Effector memory CD8-positive, alpha-beta T cell (primary cell): ENCODE results near the gene LGALS3.

Source experiments
- ATAC-seq: fragments of 150-1000 bp; cut with Tn5 transposase; replicated peaks from 2 replicates; pipeline ENCODE4 v1.10.0; 2021; ENCODE audit warnings: mild to moderate bottlenecking, moderate library complexity
- DNase-seq, 3 experiments: peaks; one replicate each; pipeline ENCODE4 v3.0.0; 2021
- H3K27ac Mint-ChIP-seq, 2 donors: one replicate each; pipeline ENCODE4 v1.8.0; 2022; ENCODE audit warnings: mild to moderate bottlenecking in 2 of 2, mixed read lengths in 2 of 2, moderate library complexity in 2 of 2
- H3K27me3 Mint-ChIP-seq, 2 donors: one replicate each; pipeline ENCODE4 v1.8.0; 2022; ENCODE audit warnings: mixed read lengths in 2 of 2
- H3K36me3 Mint-ChIP-seq: one replicate; pipeline ENCODE4 v1.8.0; 2022; ENCODE audit warnings: mild to moderate bottlenecking, moderate library complexity, mixed read lengths; ENCODE audit not compliant: insufficient read depth
- H3K4me1 Mint-ChIP-seq, 2 donors: one replicate each; pipeline ENCODE4 v1.8.0; 2022; ENCODE audit warnings: low read depth in 2 of 2, mixed read lengths in 2 of 2
- H3K4me3 Mint-ChIP-seq, 2 donors: one replicate each; pipeline ENCODE4 v1.8.0; 2022; ENCODE audit warnings: mild to moderate bottlenecking in 2 of 2, mixed read lengths in 2 of 2, moderate library complexity in 2 of 2
- H3K9me3 Mint-ChIP-seq, 2 donors: one replicate each; pipeline ENCODE4 v1.8.0; 2022; ENCODE audit warnings: mixed read lengths in 2 of 2

LGALS3 gene

DNA sequence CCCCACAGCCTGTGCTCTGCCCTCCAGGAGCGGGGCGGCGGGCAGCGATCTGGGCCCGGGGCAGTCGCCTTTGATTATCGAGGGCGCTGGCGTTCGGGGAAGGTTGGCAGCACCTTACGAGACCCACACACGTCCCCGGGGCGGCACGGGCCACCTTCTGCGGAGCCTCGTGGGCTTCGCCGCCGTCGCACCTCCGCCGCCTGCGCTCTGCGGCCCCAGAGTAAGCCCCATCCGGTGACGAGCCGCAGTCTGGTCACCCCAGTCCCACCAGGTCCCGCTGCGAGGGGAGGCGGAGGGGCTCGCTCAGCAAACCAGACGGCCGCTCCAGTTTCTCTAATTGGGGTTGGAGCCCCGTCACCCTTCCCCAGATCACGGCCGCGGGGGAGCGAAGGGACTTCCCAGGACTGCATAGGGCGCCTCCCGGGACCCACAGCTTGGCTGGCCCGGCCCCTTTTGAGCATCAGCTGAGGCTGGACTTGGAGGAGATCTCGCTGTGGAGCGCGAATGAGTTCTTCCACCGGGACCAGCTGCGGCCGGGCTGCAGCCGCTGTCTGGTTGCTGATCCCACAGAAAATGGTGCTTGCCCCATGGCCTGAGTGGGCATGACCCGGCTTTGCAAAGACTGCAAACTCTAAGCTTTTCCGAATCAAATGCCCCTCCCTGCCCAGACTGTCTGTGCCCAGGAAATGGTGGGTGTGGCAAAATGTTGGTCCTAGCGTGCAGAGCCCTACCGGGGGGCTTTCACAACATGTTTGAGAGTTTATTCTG, 560 bp downstream of the LGALS3 start:
- H3K27me3 Mint-ChIP-seq, result no peaks in the 10 kb centered on the region
- peak overlapping the region; percentile 87 for H3K4me3 Mint-ChIP-seq
- ATAC-seq (peak; percentile 73), DNase-seq (peak; percentile 43 to 66 (median 61))
- H3K27ac Mint-ChIP-seq, result peak overlapping the region in 1 of 2 donors; percentile 93
- no peaks in the 10 kb centered on the region for H3K36me3 Mint-ChIP-seq
- peaks cover 28 to 30% of the 10 kb centered on the region in 2 donors for H3K4me1 Mint-ChIP-seq
- H3K9me3 Mint-ChIP-seq, result no peaks in the 10 kb centered on the region

DNA sequence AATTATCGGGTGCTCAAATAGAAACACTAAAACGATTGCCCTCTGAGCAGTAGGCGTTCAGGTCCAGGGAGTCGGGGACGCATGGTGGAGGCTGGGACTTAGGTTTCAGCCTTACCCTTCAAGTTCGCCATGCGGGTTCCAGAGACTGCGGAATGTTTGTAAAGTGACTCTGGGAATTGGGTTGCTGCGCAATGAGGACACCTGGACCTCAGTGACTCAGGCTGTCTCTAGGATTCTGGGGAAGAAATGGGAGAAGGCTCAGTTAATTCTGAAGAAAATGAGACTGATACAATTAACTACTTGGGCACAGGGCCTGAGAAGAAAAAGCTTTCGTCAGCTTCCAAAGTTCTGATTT, 1.1 kb downstream of the LGALS3 start:
- no peaks in the 10 kb centered on the region for H3K36me3 Mint-ChIP-seq
- peak overlapping the region; percentile 87 for H3K4me3 Mint-ChIP-seq
- ATAC-seq (no peak), DNase-seq (no peak)
- no peaks in the 10 kb centered on the region for H3K27me3 Mint-ChIP-seq
- H3K4me1 Mint-ChIP-seq, result peaks cover 24% of the 10 kb centered on the region in 2 donors
- no peaks in the 10 kb centered on the region for H3K9me3 Mint-ChIP-seq
- H3K27ac Mint-ChIP-seq, result peak overlapping the region in 1 of 2 donors; percentile 93

DNA sequence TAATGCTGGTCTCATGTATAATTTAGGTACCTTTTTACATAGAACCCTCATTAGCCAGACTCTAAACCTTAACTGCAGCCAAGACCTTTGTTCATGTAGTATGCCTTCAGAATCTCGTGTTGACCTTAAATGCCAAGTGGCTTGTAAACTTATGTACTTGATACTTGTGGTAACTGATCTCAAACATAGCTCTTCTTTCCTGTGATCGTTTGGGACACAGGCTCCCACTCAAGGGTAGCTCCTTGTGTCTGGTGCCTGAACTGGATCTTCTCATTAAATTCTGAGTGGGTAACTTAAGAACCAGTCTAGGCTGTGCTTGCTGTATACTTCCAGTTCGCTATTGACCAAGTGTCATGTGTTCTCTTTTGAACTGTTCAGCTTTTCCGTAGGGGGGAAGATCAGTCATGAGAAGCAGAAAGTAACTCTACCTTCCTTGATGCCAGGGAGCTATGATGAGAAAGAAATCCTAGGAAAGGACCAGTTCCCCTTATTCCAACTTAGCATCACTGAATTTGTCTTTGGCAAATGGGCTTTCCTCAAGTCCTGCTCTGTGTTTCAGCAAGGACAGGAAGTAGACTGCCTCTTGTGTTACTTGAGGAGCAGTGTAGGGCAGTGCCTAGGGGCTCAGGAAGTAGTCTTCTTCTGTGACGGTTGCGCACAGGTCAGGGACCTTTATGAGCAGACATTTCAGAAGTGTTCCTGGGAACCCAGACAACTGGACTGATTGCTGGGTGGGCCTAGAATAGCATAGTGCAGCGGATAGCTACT, 2.5 kb downstream of the LGALS3 start:
- Mint-ChIP-seq H3K9me3 (no peaks in the 10 kb centered on the region), H3K36me3 (no peaks in the 10 kb centered on the region), H3K4me3 (peak overlapping the region in 1 of 2 donors; percentile 87), H3K27ac (peak overlapping the region; percentile 68 to 78), H3K27me3 (no peaks in the 10 kb centered on the region), H3K4me1 (peaks cover 14 to 15% of the 10 kb centered on the region in 2 donors)
- peak; percentile 38 for ATAC-seq
- DNase-seq, result peak in 1 of 3 experiments; percentile 8

DNA sequence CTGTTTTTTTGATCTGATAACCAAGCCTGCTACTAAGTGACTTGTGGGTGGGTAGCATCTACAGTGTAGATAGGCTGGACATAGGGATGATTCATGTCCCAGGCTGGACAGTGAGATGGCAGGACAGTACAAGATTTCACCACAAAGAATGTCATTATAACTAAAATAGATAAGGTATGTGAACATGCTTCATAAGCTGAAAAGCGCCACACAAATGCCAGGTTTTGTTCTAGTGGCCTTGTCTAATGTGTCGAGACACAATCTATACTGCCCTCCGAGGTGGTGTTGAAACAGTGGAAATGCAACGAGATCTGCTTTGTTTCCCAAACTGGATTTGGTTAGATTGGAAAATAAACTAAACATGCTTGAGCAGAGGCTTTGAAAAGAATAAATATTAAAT, 4.4 kb downstream of the LGALS3 start:
- peaks cover 4% of the 10 kb centered on the region for H3K36me3 Mint-ChIP-seq
- no peak for DNase-seq
- H3K4me3 Mint-ChIP-seq, result no peak overlapping the region

DNA sequence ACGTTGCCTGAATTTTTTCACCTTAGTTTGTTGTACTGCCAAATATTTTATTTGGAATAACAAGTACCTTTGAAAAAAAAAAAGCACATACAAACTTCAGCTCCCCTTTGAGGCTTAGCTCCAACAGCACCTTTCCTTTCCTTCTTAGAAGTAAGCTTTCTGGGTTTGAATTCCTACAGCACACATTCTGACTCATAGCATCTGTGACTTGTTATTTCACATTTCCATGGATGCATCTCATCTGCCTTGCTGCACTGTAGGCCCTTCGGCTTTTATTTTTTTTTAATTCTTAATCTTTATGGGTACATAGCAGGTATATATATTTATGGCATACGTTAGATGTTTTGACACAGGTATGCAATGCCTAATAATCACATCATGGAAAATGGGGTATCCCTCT, 7.2 kb downstream of the LGALS3 start:
- Mint-ChIP-seq H3K4me3 (no peak overlapping the region), H3K27me3 (no peaks in the 10 kb centered on the region), H3K36me3 (peaks cover 12% of the 10 kb centered on the region), H3K4me1 (peaks cover 3 to 11% of the 10 kb centered on the region in 2 donors), H3K9me3 (no peaks in the 10 kb centered on the region), H3K27ac (no peak overlapping the region)
- DNase-seq (no peak), ATAC-seq (no peak)

More for the DNA sequence above, 4.4 kb downstream of the LGALS3 start:
- no peak overlapping the region for H3K27ac Mint-ChIP-seq
- H3K9me3 Mint-ChIP-seq, result no peaks in the 10 kb centered on the region
- H3K27me3 Mint-ChIP-seq, result no peaks in the 10 kb centered on the region
- no peak for ATAC-seq
- H3K4me1 Mint-ChIP-seq, result peaks cover 14 to 18% of the 10 kb centered on the region in 2 donors

DNA sequence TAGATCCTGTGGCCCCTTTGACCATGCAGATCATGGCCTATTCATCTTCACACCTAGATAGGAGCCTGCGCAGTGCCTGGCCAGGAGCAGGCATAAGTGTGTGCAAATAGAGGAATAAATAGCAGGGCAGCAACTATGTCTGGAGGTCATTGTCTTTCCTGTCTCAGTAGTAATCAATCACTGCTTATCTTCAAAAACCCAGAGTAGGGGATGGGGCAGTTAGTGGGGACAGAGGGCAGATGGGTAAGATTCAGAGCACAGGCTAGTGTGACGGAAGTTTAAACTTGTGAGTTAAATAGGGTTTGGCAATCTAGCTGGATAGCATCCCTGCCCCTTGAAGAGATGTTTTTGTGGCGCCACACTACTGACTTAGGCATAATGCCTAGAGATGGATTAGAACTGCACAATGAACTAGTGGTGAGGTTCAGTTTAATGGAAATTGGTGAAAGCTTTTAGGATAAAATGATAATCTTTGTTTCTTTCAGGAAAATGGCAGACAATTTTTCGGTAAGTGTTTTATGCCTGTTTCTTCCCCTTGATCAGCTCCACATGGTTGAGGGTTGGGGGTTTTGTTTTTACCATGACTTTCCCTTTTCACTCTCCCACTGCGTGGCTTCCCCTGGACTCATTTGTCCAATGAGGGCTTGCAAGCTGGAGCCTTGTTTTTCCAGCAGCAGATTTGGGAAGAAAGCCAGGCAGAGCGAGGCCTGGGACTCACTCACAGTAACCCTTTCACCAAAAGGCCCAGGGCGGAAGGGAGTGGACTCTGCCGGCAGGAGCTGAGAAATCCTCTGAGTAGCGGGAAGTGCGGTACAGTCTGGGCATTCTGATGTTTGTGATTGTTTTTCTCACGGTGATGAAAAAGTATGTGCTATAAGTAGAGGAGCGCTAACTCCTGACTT, 8.1 kb downstream of the LGALS3 start:
- Mint-ChIP-seq H3K27me3 (no peaks in the 10 kb centered on the region), H3K9me3 (no peaks in the 10 kb centered on the region), H3K4me1 (peaks cover 3 to 5% of the 10 kb centered on the region in 2 donors), H3K27ac (peak overlapping the region in 1 of 2 donors; percentile 51), H3K36me3 (peaks cover 17% of the 10 kb centered on the region), H3K4me3 (no peak overlapping the region)
- no peak for DNase-seq
- ATAC-seq, result no peak

DNA sequence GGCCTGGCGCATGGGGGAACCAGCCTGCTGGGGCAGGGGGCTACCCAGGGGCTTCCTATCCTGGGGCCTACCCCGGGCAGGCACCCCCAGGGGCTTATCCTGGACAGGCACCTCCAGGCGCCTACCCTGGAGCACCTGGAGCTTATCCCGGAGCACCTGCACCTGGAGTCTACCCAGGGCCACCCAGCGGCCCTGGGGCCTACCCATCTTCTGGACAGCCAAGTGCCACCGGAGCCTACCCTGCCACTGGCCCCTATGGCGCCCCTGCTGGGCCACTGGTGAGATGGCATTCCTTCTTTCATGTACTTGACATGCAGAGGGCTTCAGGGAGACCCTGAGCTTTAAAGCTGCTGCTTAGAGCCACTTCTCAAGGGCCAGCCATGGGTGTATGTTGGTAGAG, 9.0 kb downstream of the LGALS3 start:
- ATAC-seq (no peak), DNase-seq (no peak)
- no peak overlapping the region for H3K27ac Mint-ChIP-seq
- peaks cover 3 to 5% of the 10 kb centered on the region in 2 donors for H3K4me1 Mint-ChIP-seq
- H3K9me3 Mint-ChIP-seq, result no peaks in the 10 kb centered on the region
- no peaks in the 10 kb centered on the region for H3K27me3 Mint-ChIP-seq
- H3K4me3 Mint-ChIP-seq, result no peak overlapping the region
- peaks cover 26% of the 10 kb centered on the region for H3K36me3 Mint-ChIP-seq

DNA sequence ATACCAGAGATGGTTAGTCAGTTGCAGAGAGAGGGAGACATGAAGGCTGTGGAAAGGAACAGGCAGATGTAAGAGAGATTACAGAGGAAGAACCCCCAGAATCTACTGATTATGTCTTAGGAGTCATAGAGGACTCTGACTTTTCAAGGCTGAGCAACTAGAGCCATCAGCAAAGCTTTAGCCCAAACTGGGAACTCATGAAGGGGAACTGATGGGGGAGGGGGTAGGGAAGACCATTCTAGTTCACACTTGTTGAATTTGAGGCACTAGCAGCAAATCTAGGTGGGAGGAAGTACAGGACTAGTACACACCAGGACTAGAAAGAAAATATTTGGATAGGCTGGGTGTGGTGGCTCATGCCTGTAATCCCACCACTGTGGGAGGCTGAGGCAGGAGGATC, 10.1 kb downstream of the LGALS3 start:
- Mint-ChIP-seq H3K4me1 (peaks cover 3 to 5% of the 10 kb centered on the region in 2 donors), H3K27me3 (no peaks in the 10 kb centered on the region), H3K36me3 (peaks cover 36% of the 10 kb centered on the region), H3K9me3 (no peaks in the 10 kb centered on the region), H3K4me3 (no peak overlapping the region), H3K27ac (peak overlapping the region in 1 of 2 donors; percentile 39)
- ATAC-seq (no peak), DNase-seq (no peak)

DNA sequence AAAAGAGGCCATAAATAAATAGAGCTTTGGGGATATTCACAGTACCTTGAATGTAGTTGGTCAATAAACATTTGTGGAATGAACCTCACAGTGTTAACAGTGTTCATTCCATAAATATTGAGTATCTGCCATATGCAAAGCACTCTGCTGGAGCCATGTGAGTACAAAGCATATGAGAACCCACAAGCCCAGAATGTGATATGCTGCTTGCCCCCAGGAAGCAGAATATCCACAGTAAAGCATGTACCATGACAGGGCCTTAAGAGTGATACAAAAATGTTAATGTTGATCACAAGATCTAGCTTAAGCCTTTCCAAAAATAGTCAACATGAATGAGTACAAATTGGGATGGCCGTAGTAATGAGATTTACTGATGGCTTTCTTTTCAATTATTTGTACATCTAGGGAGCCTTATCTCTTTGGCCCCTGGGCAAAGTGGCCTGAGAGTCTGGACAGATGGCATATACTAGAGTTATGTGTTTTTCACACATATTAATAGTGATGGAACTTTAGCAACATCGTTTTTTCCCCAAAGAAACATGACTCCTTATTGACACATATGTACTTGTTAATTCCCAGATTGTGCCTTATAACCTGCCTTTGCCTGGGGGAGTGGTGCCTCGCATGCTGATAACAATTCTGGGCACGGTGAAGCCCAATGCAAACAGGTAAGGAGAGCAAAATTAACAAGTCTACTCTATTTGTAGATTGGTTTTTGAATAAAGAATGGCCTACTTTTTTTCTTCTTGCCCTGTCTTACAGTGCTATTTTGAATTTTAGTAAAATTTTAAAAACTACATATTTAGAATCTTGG, 10.9 kb downstream of the LGALS3 start:
- no peak overlapping the region for H3K4me3 Mint-ChIP-seq
- H3K9me3 Mint-ChIP-seq, result no peaks in the 10 kb centered on the region
- no peaks in the 10 kb centered on the region for H3K27me3 Mint-ChIP-seq
- peaks cover 44% of the 10 kb centered on the region for H3K36me3 Mint-ChIP-seq
- DNase-seq, result no peak
- no peak overlapping the region for H3K27ac Mint-ChIP-seq
- ATAC-seq, result no peak
- H3K4me1 Mint-ChIP-seq, result peaks cover 3 to 5% of the 10 kb centered on the region in 2 donors

DNA sequence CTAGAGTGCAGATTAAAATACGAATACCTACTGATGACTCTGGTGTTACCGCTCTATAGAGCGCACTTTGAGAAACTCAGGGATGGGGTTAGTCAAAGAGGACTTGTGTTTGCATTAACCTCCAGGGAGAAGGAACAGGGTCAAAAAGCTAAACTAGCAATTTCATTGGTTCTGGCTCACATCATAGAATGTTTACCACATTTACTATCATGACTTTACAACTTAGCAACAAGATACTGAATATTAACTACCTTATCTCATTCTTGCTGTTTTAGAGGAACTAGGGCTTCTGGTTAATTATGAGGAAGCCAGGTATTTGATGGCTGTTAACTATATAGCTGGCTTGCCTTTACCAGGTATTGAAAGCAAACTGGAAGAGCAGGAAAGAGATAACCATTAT, 12.8 kb downstream of the LGALS3 start:
- no peak overlapping the region for H3K4me3 Mint-ChIP-seq
- H3K9me3 Mint-ChIP-seq, result no peaks in the 10 kb centered on the region
- peaks cover 56% of the 10 kb centered on the region for H3K36me3 Mint-ChIP-seq
- DNase-seq (no peak), ATAC-seq (no peak)
- H3K4me1 Mint-ChIP-seq, result peaks cover 3% of the 10 kb centered on the region in 2 donors
- no peak overlapping the region for H3K27ac Mint-ChIP-seq
- no peaks in the 10 kb centered on the region for H3K27me3 Mint-ChIP-seq

DNA sequence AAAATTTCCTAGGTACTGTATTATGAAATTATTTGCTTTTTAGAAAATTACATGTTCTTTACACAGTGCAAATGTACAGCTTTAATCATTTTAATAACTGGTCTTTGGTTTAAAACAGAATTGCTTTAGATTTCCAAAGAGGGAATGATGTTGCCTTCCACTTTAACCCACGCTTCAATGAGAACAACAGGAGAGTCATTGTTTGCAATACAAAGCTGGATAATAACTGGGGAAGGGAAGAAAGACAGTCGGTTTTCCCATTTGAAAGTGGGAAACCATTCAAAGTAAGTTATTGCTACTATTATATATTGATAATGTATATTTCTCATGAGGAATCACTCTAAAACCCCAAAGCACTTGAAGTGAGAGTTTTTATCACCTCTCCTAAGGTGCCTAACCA, 13.4 kb downstream of the LGALS3 start:
- no peak overlapping the region for H3K27ac Mint-ChIP-seq
- no peak overlapping the region for H3K4me3 Mint-ChIP-seq
- H3K4me1 Mint-ChIP-seq, result peaks cover 0 to 1% of the 10 kb centered on the region in 2 donors
- H3K27me3 Mint-ChIP-seq, result no peaks in the 10 kb centered on the region
- no peak for DNase-seq
- peaks cover 56% of the 10 kb centered on the region for H3K36me3 Mint-ChIP-seq
- no peaks in the 10 kb centered on the region for H3K9me3 Mint-ChIP-seq
- ATAC-seq, result no peak

DNA sequence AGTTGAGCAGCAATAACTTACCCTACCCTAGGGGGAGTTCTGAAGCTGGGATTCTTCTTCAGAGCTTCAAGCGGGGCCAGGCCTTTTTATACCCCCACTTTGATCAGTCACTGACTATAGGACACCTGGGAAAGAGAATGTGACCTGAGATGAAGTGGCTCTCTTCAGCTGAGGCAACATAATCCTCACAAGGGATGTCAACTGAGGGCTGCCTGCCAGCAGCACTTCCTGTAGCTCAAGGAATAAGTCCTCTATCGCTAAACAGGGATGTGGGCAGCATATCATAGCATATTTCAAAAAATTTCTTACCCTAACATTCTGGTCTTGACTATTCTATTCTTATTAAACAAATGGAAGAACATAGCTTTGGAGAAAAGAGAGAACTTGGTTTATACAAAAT, 17.4 kb downstream of the LGALS3 start:
- Mint-ChIP-seq H3K9me3 (no peaks in the 10 kb centered on the region), H3K27ac (no peak overlapping the region), H3K4me1 (no peaks in the 10 kb centered on the region), H3K36me3 (peaks cover 47% of the 10 kb centered on the region), H3K4me3 (no peak overlapping the region), H3K27me3 (no peaks in the 10 kb centered on the region)
- no peak for ATAC-seq
- no peak for DNase-seq
